Measurements from ENCODE around the gene RMRP. TPM values are rescaled to one million over a fixed set of nuclear protein-coding genes. Genes with fewer than 3 reads are reported as not detected.

RMRP gene
- polyA plus RNA-seq, 1 donor (not counting 4 experiments of a cell fraction or from before 2014, with no cell fraction given), result 21.6 TPM

DNA sequence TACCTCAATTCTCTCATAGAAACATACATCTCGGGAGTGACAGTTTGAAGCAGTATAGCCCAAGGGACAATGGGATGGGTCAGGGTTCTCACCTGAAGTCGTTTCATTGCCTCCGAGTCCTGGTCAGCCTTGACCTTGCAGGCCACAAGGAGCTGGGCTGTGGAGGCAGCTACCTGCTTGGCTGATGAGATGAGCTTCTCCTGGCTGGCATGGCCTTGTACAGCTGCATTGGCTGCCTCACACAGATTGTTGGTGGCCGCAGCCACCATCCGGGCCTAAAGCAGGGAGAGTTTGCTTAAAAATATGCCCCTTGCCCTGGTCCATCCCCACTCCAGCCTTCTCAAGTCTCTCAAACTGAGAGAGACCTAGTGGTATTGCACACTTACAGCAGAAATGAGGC is 40.4 kb upstream of the RMRP start:
- Histone ChIP-seq H2AFZ (ENCODE audit: control insufficient read depth, low read length) (no peak overlapping the region), H3K9me3 (ENCODE audit: control insufficient read depth, low read depth, low read length) (no peaks in the 10 kb centered on the region), H3K27ac (ENCODE audit: control insufficient read depth, insufficient read depth, low read length) (no peak overlapping the region), H3K4me3 (ENCODE audit: control insufficient read depth in 2 of 3, extremely low read depth in 1 of 3, insufficient read depth in 2 of 3, low read depth in 1 of 3, low read length in 3 of 3) (no peak overlapping the region), H3K4me1 (ENCODE audit: control insufficient read depth, extremely low read depth, insufficient read depth, low read length) (no peaks in the 10 kb centered on the region), H3K79me2 (ENCODE audit: control insufficient read depth, insufficient read depth, low read length) (no peaks in the 10 kb centered on the region), H3K36me3 (ENCODE audit: control insufficient read depth in 2 of 2, extremely low read depth in 1 of 2, insufficient read depth in 2 of 2, low read length in 2 of 2) (peaks cover 43 to 53% of the 10 kb centered on the region in 2 experiments), H3K4me2 (ENCODE audit: control insufficient read depth, extremely low read depth, insufficient read depth, low read depth, low read length) (no peak overlapping the region), H3K9me1 (ENCODE audit: control insufficient read depth, extremely low read depth, insufficient read depth, low read length) (no peaks in the 10 kb centered on the region), H3K27me3 (ENCODE audit: control insufficient read depth, extremely low read depth, insufficient read depth, low read length) (no peaks in the 10 kb centered on the region), H3K9ac (ENCODE audit: control insufficient read depth, extremely low read depth, insufficient read depth, low read length) (no peak overlapping the region), H4K20me1 (ENCODE audit: control insufficient read depth, extremely low read depth, insufficient read depth, low read length) (peaks cover 3% of the 10 kb centered on the region)
- DNase-seq (ENCODE audit: low read depth, low spot score) (no peak), FAIRE-seq (no peak)
- dilution Hi-C loops (cut with MboI; ENCODE audit: extremely low pct_ligation_motif_present, low sequenced_read_pairs), result no loop called here
- no peak for TF ChIP-seq EZH2 (IDR thresholded peaks at IDR 0.05; ENCODE audit: low read length)
- TF ChIP-seq, protein P1, sequence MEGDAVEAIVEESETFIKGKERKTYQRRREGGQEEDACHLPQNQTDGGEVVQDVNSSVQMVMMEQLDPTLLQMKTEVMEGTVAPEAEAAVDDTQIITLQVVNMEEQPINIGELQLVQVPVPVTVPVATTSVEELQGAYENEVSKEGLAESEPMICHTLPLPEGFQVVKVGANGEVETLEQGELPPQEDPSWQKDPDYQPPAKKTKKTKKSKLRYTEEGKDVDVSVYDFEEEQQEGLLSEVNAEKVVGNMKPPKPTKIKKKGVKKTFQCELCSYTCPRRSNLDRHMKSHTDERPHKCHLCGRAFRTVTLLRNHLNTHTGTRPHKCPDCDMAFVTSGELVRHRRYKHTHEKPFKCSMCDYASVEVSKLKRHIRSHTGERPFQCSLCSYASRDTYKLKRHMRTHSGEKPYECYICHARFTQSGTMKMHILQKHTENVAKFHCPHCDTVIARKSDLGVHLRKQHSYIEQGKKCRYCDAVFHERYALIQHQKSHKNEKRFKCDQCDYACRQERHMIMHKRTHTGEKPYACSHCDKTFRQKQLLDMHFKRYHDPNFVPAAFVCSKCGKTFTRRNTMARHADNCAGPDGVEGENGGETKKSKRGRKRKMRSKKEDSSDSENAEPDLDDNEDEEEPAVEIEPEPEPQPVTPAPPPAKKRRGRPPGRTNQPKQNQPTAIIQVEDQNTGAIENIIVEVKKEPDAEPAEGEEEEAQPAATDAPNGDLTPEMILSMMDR (optimal IDR thresholded peaks at IDR 0.05 in 1 of 3, IDR thresholded peaks at IDR 0.05 in 1 of 3, conservative IDR thresholded peaks at IDR 0.05 in 1 of 3; ENCODE audit: extremely low read depth in 1 of 3, insufficient read depth in 2 of 3, low read length in 3 of 3), result no peak

DNA sequence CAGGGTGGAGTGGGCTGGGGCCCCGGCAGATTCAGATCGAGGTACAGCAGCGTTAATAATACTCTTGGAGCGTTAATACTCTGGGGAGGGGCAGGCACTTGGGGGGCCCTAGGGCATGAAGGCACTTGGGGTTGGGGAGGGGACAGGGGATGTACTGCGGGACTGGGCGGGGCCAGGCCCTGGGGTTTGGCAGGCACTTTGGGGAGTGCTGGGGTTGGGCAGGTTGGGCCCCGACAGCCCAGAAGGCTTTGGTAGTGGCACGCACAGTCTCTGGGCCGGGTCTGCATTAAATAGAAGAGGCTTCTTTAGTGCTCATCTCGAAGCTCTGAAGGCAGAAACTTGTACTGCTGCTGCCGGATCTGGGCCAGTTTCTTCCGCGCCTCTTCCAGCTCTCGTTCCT is 39.7 kb upstream of the RMRP start:
- Histone ChIP-seq H3K9me1 (ENCODE audit: control insufficient read depth, extremely low read depth, insufficient read depth, low read length) (no peaks in the 10 kb centered on the region), H3K27ac (ENCODE audit: control insufficient read depth, insufficient read depth, low read length) (no peak overlapping the region), H3K27me3 (ENCODE audit: control insufficient read depth, extremely low read depth, insufficient read depth, low read length) (no peaks in the 10 kb centered on the region), H2AFZ (ENCODE audit: control insufficient read depth, low read length) (no peak overlapping the region), H4K20me1 (ENCODE audit: control insufficient read depth, extremely low read depth, insufficient read depth, low read length) (peaks cover 3% of the 10 kb centered on the region), H3K79me2 (ENCODE audit: control insufficient read depth, insufficient read depth, low read length) (no peaks in the 10 kb centered on the region), H3K9ac (ENCODE audit: control insufficient read depth, extremely low read depth, insufficient read depth, low read length) (no peak overlapping the region), H3K4me1 (ENCODE audit: control insufficient read depth, extremely low read depth, insufficient read depth, low read length) (no peaks in the 10 kb centered on the region), H3K4me3 (ENCODE audit: control insufficient read depth in 2 of 3, extremely low read depth in 1 of 3, insufficient read depth in 2 of 3, low read depth in 1 of 3, low read length in 3 of 3) (no peak overlapping the region), H3K4me2 (ENCODE audit: control insufficient read depth, extremely low read depth, insufficient read depth, low read depth, low read length) (no peak overlapping the region), H3K36me3 (ENCODE audit: control insufficient read depth in 2 of 2, extremely low read depth in 1 of 2, insufficient read depth in 2 of 2, low read length in 2 of 2) (peaks cover 41 to 50% of the 10 kb centered on the region in 2 experiments), H3K9me3 (ENCODE audit: control insufficient read depth, low read depth, low read length) (no peaks in the 10 kb centered on the region)
- dilution Hi-C loops (cut with MboI; ENCODE audit: extremely low pct_ligation_motif_present, low sequenced_read_pairs), result no loop called here
- FAIRE-seq (no peak), DNase-seq (ENCODE audit: low read depth, low spot score) (no peak)
- TF ChIP-seq, protein P1 (optimal IDR thresholded peaks at IDR 0.05 in 1 of 3, IDR thresholded peaks at IDR 0.05 in 1 of 3, conservative IDR thresholded peaks at IDR 0.05 in 1 of 3; ENCODE audit: extremely low read depth in 1 of 3, insufficient read depth in 2 of 3, low read length in 3 of 3), result no peak
- no peak for TF ChIP-seq EZH2 (IDR thresholded peaks at IDR 0.05; ENCODE audit: low read length)

Data from keratinocyte (primary cell).